Measurements from ENCODE around the gene TSPOAP1. TPM values are rescaled to one million over a fixed set of nuclear protein-coding genes. Genes with fewer than 3 reads are reported as not detected.

The TSPOAP1 gene
- total RNA-seq, 1 donor from 2014 or later: 39.7 TPM

DNA sequence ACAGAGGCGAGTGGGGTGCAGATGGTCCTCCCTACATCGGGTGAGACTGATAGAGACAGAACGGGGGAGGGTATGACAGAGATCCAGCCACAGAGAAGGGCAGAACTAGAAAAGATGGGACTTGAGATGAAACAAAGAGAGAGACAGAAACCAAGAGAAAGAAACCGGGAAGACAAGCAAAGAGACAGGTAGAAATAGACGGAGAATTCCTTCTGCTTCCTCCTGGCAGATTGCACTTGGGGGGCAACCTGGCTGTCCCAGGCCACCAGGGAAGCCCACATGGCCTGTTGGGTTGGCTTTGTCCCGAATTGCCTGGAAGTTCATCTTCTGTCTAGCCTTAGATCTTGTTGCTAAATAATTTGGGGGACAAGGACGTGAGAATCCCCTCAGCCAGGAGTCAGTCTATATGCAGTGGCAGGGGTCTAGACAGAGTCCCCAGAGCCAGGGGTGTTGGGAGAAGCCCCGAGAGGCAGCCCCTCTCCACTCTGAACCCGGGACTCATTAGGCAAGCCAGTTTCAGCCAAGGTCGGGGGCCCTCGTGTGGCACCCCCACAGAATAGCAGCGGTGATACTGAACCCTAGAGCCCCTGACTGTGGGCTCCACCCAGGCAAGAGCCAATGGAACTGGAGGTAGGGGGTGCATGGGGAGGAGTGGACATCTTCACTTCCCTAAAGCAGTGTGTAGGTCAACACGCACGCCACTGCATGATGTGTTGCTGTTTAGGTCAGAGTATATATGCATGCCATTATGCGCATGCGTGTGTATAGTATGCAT, 627 bp upstream of the TSPOAP1 start:
- H3K36me3 Mint-ChIP-seq (ENCODE audit: unreplicated experiment): no peaks in the 10 kb centered on the region
- TF ChIP-seq, protein P1, sequence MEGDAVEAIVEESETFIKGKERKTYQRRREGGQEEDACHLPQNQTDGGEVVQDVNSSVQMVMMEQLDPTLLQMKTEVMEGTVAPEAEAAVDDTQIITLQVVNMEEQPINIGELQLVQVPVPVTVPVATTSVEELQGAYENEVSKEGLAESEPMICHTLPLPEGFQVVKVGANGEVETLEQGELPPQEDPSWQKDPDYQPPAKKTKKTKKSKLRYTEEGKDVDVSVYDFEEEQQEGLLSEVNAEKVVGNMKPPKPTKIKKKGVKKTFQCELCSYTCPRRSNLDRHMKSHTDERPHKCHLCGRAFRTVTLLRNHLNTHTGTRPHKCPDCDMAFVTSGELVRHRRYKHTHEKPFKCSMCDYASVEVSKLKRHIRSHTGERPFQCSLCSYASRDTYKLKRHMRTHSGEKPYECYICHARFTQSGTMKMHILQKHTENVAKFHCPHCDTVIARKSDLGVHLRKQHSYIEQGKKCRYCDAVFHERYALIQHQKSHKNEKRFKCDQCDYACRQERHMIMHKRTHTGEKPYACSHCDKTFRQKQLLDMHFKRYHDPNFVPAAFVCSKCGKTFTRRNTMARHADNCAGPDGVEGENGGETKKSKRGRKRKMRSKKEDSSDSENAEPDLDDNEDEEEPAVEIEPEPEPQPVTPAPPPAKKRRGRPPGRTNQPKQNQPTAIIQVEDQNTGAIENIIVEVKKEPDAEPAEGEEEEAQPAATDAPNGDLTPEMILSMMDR (IDR thresholded peaks at IDR 0.05; ENCODE audit: partially characterized antibody, unreplicated experiment): peak; percentile 13
- peaks cover 39% of the 10 kb centered on the region for H3K4me1 Mint-ChIP-seq (ENCODE audit: low read depth, unreplicated experiment)
- H3K4me3 Mint-ChIP-seq (ENCODE audit: unreplicated experiment): peak overlapping the region; percentile 88
- peak overlapping the region; percentile 98 for H3K27ac Mint-ChIP-seq (ENCODE audit: unreplicated experiment)
- peak; percentile 35 for DNase-seq
- peaks cover 19% of the 10 kb centered on the region for H3K27me3 Mint-ChIP-seq (ENCODE audit: unreplicated experiment)
- H3K9me3 Mint-ChIP-seq (ENCODE audit: unreplicated experiment): peaks cover 11% of the 10 kb centered on the region

DNA sequence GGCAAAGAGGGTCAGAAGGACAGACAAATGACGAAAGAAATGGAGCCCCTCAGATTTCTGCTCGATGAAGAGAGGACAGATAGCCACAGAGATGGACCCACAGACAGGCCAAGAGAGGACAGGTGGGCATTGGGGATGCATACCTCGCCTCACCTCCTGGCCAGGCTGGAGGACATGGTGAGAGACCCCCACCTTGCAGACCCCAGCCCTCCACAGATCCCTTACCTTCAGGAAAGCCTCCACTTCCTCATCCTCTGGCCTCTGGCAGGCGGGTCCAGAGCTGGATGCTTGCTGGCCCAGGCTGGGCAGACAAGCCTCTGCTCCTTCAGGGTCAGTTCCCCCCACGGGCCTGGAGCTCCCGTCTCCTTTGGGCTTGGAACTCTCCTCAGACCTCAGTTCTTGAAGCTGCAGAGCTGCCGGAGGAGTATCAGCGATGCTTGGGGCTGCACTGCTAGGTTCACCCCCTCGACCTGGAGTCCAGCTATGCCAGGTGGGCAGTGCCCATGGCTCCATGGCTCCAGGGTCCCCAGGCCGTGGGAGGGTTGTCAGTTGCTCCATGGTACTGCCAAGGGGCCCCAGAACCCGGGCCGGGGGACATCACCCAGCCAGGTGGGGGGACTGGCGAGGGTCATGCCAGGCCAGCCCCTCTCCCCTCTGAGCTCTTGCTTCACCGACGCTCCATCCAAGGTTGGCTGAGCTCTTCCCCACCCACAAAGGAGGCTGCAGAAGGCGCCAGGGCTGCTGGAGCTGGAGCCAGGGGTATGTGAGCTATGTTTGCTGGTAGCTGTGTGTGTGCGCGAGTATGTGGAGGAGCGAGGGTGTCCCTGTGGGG, 1.0 kb downstream of the TSPOAP1 start:
- DNase-seq: peak; percentile 45
- Mint-ChIP-seq H3K4me1 (ENCODE audit: low read depth, unreplicated experiment) (peaks cover 44% of the 10 kb centered on the region), H3K27me3 (ENCODE audit: unreplicated experiment) (peaks cover 23% of the 10 kb centered on the region), H3K9me3 (ENCODE audit: unreplicated experiment) (peaks cover 11% of the 10 kb centered on the region), H3K27ac (ENCODE audit: unreplicated experiment) (peak overlapping the region; percentile 98), H3K4me3 (ENCODE audit: unreplicated experiment) (peak overlapping the region; percentile 88), H3K36me3 (ENCODE audit: unreplicated experiment) (no peaks in the 10 kb centered on the region)
- TF ChIP-seq, protein P1 (IDR thresholded peaks at IDR 0.05; ENCODE audit: partially characterized antibody, unreplicated experiment): no peak

DNA sequence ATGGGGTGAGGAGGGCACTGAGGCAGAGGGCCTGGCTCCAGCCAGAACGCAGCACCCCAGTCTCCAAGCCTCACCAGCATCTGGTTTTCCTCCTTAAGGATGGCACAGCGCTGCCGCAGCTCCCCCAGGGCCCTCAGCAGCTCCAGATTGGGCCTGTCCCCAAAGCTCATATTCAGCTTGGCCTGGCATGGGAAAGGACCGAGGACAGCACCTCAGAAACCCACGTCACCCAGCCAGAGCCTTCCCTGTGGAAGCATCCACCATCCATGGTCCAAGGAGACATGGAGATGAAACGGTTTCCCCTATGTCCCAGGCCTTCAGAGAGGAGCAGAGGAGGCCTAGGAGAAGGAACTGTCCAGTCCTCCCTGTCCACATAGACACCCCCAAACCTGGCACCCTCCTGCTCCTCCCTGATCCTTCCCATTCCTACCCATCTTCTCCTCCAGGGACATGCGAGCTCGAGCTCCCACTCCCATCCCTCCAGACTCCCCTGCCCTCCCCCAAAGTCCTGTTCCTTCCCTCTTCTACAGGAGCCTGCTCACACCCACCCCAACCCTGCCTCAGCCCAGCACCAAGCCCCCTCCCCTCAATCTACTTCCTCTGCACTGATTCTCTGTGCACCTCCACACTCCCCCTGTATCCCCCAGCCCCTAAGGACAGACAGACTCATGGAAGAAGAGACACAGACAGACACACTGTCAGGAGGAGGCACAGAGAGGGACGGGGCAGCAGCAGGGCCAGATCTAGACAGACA, 1.8 kb downstream of the TSPOAP1 start:
- H3K4me1 Mint-ChIP-seq (ENCODE audit: low read depth, unreplicated experiment): peaks cover 44% of the 10 kb centered on the region
- TF ChIP-seq, protein P1 (IDR thresholded peaks at IDR 0.05; ENCODE audit: partially characterized antibody, unreplicated experiment): no peak
- peaks cover 13% of the 10 kb centered on the region for H3K9me3 Mint-ChIP-seq (ENCODE audit: unreplicated experiment)
- H3K27me3 Mint-ChIP-seq (ENCODE audit: unreplicated experiment): peaks cover 25% of the 10 kb centered on the region
- H3K27ac Mint-ChIP-seq (ENCODE audit: unreplicated experiment): peak overlapping the region; percentile 74
- no peak for DNase-seq
- peak overlapping the region; percentile 81 for H3K4me3 Mint-ChIP-seq (ENCODE audit: unreplicated experiment)
- H3K36me3 Mint-ChIP-seq (ENCODE audit: unreplicated experiment): peaks cover 6% of the 10 kb centered on the region

DNA sequence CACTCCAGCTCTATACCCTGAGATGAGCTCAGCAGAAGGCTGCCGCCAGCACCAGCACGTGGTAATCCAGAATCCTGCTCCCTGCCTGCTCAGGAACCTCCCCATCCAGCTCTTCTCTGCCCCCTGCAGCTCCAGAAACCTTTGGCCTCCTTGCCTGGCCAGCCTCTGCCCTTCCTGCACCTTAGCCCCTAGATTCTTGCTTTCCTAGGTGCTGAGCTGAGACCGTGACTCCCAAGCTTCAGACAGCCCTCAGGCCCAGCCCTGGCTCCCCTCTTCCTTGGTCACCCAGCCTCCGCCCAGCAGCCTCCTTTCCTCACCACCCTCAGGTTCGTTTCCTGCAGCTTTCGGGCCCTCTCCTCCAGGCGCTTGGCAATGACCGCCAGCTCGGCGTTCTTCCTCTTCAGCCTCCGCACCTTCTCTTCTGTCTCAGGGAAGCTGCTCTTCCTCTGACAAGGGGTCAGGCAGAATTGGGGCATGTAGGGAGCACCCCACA, 2.6 kb downstream of the TSPOAP1 start:
- Mint-ChIP-seq H3K27ac (ENCODE audit: unreplicated experiment) (peak overlapping the region; percentile 59), H3K27me3 (ENCODE audit: unreplicated experiment) (peaks cover 25% of the 10 kb centered on the region), H3K4me3 (ENCODE audit: unreplicated experiment) (peak overlapping the region; percentile 82), H3K9me3 (ENCODE audit: unreplicated experiment) (peaks cover 13% of the 10 kb centered on the region), H3K36me3 (ENCODE audit: unreplicated experiment) (peaks cover 8% of the 10 kb centered on the region), H3K4me1 (ENCODE audit: low read depth, unreplicated experiment) (peaks cover 44% of the 10 kb centered on the region)
- peak; percentile 23 for DNase-seq
- TF ChIP-seq, protein P1 (IDR thresholded peaks at IDR 0.05; ENCODE audit: partially characterized antibody, unreplicated experiment): no peak

All from glutamatergic neuron (in vitro differentiated cells).